SU-DHL-6 (cell line): ENCODE data around the gene IL21R.

Source experiments
- CTCF ChIP-seq: fragments of 200-600 bp; sonication (generic); IDR thresholded peaks from one replicate; pipeline ENCODE4 v1.5.1; 2017; ENCODE audit warnings: antibody characterized with exemption, mild to moderate bottlenecking, low read length, moderate library complexity; ENCODE audit not compliant: insufficient read depth, poor library complexity, severe bottlenecking
- EZH2phosphoT487 ChIP-seq: fragments of 200-600 bp; sonication (generic), shearing (Covaris generic); conservative IDR thresholded peaks from 2 replicates; pipeline ENCODE4 v1.6.1; 2018; ENCODE audit warnings: mild to moderate bottlenecking, antibody characterized with exemption, low read length, moderate library complexity, mixed read lengths

- TF ChIP-seq CTCF (no peak), EZH2phosphoT487 (no peak)
Observed at GRCh38 chr16:27462846-27463682, 61.1 kb downstream of the IL21R start.
